Hematopoietic multipotent progenitor cell treated with erythropoietin and hydrocortisone succinate and interleukin-3 and kit ligand, for 6 days (in vitro differentiated cells): ENCODE measurements around the gene MCM3AP.
A peak's percentile ranks its signal among the peaks of the same experiment; 100 is the strongest.
"Not testable (repeated sequence)": the region's sequence is repeated elsewhere in the genome, so short reads cannot be mapped to it uniquely, and the experiment has no call there.

ENCODE experiments used
- DNase-seq: peaks from one replicate; pipeline ENCODE4 v3.0.0-alpha.2; 2015

Gene MCM3AP

GRCh38 chr21:46310260-46310659 lies 24.8 kb upstream of the MCM3AP start:
- not testable (repeated sequence) for DNase-seq

GRCh38 chr21:46308431-46308830 lies 23.0 kb upstream of the MCM3AP start:
- DNase-seq, result no peak

- DNase-seq, result peak; percentile 79
Observed at GRCh38 chr21:46307625-46308024, 22.2 kb upstream of the MCM3AP start.

- DNase-seq, result peak; percentile 69
Observed at GRCh38 chr21:46304955-46305354, 19.5 kb upstream of the MCM3AP start.

GRCh38 chr21:46304437-46304836 lies 19.0 kb upstream of the MCM3AP start:
- no peak for DNase-seq

GRCh38 chr21:46301759-46302158 lies 16.3 kb upstream of the MCM3AP start:
- DNase-seq, result no peak

GRCh38 chr21:46299167-46299566 lies 13.8 kb upstream of the MCM3AP start:
- DNase-seq, result no peak

GRCh38 chr21:46297338-46298271 lies 12.2 kb upstream of the MCM3AP start:
- no peak for DNase-seq

GRCh38 chr21:46295996-46296752 lies 10.8 kb upstream of the MCM3AP start:
- peak; percentile 95 for DNase-seq

GRCh38 chr21:46295177-46295770 lies 9.9 kb upstream of the MCM3AP start:
- no peak for DNase-seq

- DNase-seq, result peak; percentile 79
Observed at GRCh38 chr21:46294647-46295176, 9.3 kb upstream of the MCM3AP start.

GRCh38 chr21:46291561-46291960 lies 6.2 kb upstream of the MCM3AP start:
- no peak for DNase-seq

- DNase-seq, result no peak
Observed at GRCh38 chr21:46289655-46290179, 4.3 kb upstream of the MCM3AP start.

GRCh38 chr21:46287541-46287940 lies 2.1 kb upstream of the MCM3AP start:
- DNase-seq, result no peak

- DNase-seq, result no peak
Observed at GRCh38 chr21:46286648-46287002, 1.2 kb upstream of the MCM3AP start.

GRCh38 chr21:46285761-46286647 lies 593 bp upstream of the MCM3AP start, which contains the start of gene YBEY:
YBEY (plus strand) TSS chr21:46286342; CDS start chr21:46286914, 572 bp downstream.
- DNase-seq, result peak; percentile 94

- DNase-seq, result no peak
Observed at GRCh38 chr21:46284733-46285132, 678 bp downstream of the MCM3AP start.

- DNase-seq, result peak; percentile 41
Observed at GRCh38 chr21:46284077-46284644, 1.2 kb downstream of the MCM3AP start.

GRCh38 chr21:46274797-46275390 lies 10.5 kb downstream of the MCM3AP start:
- no peak for DNase-seq

- DNase-seq, result no peak
Observed at GRCh38 chr21:46273341-46273740, 12.1 kb downstream of the MCM3AP start.

GRCh38 chr21:46269466-46269865 lies 15.9 kb downstream of the MCM3AP start:
- DNase-seq, result no peak
